GM18867 (cell line): Measurements from ENCODE around the gene MAD1L1.

Experiments used
- ATAC-seq: cut with Tn5 transposase; IDR thresholded peaks from one replicate; pipeline ENCODE4 v1.9.1; 2021; ENCODE audit warnings: mild to moderate bottlenecking, moderate library complexity; ENCODE audit not compliant: unreplicated experiment

The MAD1L1 gene

GRCh38 chr7:2108071-2108455 lies 124.7 kb downstream of the MAD1L1 start:
- ATAC-seq = no peak

GRCh38 chr7:2107386-2108070 lies 125.2 kb downstream of the MAD1L1 start:
- ATAC-seq = no peak

- no peak for ATAC-seq
Measured at GRCh38 chr7:2106924-2107323, 125.8 kb downstream of the MAD1L1 start.

- no peak for ATAC-seq
Measured at GRCh38 chr7:2106440-2106839, 126.3 kb downstream of the MAD1L1 start.

GRCh38 chr7:2105917-2106316 lies 126.8 kb downstream of the MAD1L1 start:
- no peak for ATAC-seq

- no peak for ATAC-seq
Measured at GRCh38 chr7:2105280-2105679, 127.5 kb downstream of the MAD1L1 start.

GRCh38 chr7:2104716-2105115 lies 128.0 kb downstream of the MAD1L1 start:
- ATAC-seq = no peak

GRCh38 chr7:2104107-2104710 lies 128.5 kb downstream of the MAD1L1 start:
- no peak for ATAC-seq

- ATAC-seq = no peak
Measured at GRCh38 chr7:2103071-2103898, 129.5 kb downstream of the MAD1L1 start.

GRCh38 chr7:2102375-2102723 lies 130.4 kb downstream of the MAD1L1 start:
- ATAC-seq = no peak

- ATAC-seq = no peak
Measured at GRCh38 chr7:2101630-2102374, 130.9 kb downstream of the MAD1L1 start.

GRCh38 chr7:2100278-2101208 lies 132.2 kb downstream of the MAD1L1 start:
- ATAC-seq = peak; percentile 77

GRCh38 chr7:2099048-2099957 lies 133.4 kb downstream of the MAD1L1 start:
- no peak for ATAC-seq

GRCh38 chr7:2098496-2098895 lies 134.2 kb downstream of the MAD1L1 start:
- ATAC-seq = no peak

- ATAC-seq = no peak
Measured at GRCh38 chr7:2098056-2098455, 134.7 kb downstream of the MAD1L1 start.

- ATAC-seq = no peak
Measured at GRCh38 chr7:2097492-2097891, 135.3 kb downstream of the MAD1L1 start.

GRCh38 chr7:2096692-2097387 lies 135.9 kb downstream of the MAD1L1 start:
- ATAC-seq = no peak

- no peak for ATAC-seq
Measured at GRCh38 chr7:2095436-2095835, 137.3 kb downstream of the MAD1L1 start.
